NCI-H82 (cell line): ENCODE measurements around the gene SIRT7.
"Not testable (repeated sequence)": the region's sequence is repeated elsewhere in the genome, so short reads cannot be mapped to it uniquely, and the experiment has no call there.

Experiments used
- DNase-seq: peaks from one replicate; lab custom pipeline; 2025; lab: John Stamatoyannopoulos, UW

The SIRT7 gene

GRCh38 chr17:81918832-81919545, 1.0 kb upstream of the SIRT7 start:
- DNase-seq, result no peak

GRCh38 chr17:81918333-81918669, 325 bp upstream of the SIRT7 start:
- DNase-seq, result not testable (repeated sequence)

- no peak for DNase-seq
These were observed 1.6 kb downstream of the SIRT7 start for GRCh38 chr17:81916234-81917001.

- no peak for DNase-seq
These were observed 2.6 kb downstream of the SIRT7 start for GRCh38 chr17:81915331-81915730.

- DNase-seq, result no peak
These were observed 3.7 kb downstream of the SIRT7 start for GRCh38 chr17:81914103-81914850.

- no peak for DNase-seq
These were observed 4.4 kb downstream of the SIRT7 start for GRCh38 chr17:81913394-81914102.

GRCh38 chr17:81912441-81913309, 5.3 kb downstream of the SIRT7 start:
- no peak for DNase-seq

- DNase-seq, result no peak
These were observed 6.0 kb downstream of the SIRT7 start for GRCh38 chr17:81911969-81912368.

GRCh38 chr17:81911277-81911961, 6.6 kb downstream of the SIRT7 start, which contains the start of gene PCYT2:
TSS of gene PCYT2 (minus strand) at chr17:81911399. CDS start at chr17:81911355, 44 bp downstream.
- peak; percentile 94 for DNase-seq

GRCh38 chr17:81910840-81911276, 7.1 kb downstream of the SIRT7 start:
- no peak for DNase-seq

GRCh38 chr17:81909966-81910839, 7.8 kb downstream of the SIRT7 start:
- peak; percentile 49 for DNase-seq

- no peak for DNase-seq
These were observed 8.7 kb downstream of the SIRT7 start for GRCh38 chr17:81909231-81909630.

GRCh38 chr17:81908793-81909192, 9.2 kb downstream of the SIRT7 start:
- DNase-seq, result no peak

GRCh38 chr17:81907219-81908145, 10.5 kb downstream of the SIRT7 start:
- no peak for DNase-seq

- DNase-seq, result no peak
These were observed 11.3 kb downstream of the SIRT7 start for GRCh38 chr17:81906476-81907218.

- DNase-seq, result no peak
These were observed 12.0 kb downstream of the SIRT7 start for GRCh38 chr17:81905993-81906392.

GRCh38 chr17:81905424-81905875, 12.5 kb downstream of the SIRT7 start:
- DNase-seq, result no peak
